D341Med (cell line): ENCODE measurements around the gene TCF4.

Experiments
- DNase-seq: peaks from one replicate; pipeline ENCODE4 v3.0.0; 2012; ENCODE audit warnings: low spot score

The TCF4 gene

GRCh38 chr18:55256226-55256928, 331.6 kb downstream of the TCF4 start:
- no peak for DNase-seq

- DNase-seq: no peak
Observed at GRCh38 chr18:55253814-55254213, 334.2 kb downstream of the TCF4 start.

DNA sequence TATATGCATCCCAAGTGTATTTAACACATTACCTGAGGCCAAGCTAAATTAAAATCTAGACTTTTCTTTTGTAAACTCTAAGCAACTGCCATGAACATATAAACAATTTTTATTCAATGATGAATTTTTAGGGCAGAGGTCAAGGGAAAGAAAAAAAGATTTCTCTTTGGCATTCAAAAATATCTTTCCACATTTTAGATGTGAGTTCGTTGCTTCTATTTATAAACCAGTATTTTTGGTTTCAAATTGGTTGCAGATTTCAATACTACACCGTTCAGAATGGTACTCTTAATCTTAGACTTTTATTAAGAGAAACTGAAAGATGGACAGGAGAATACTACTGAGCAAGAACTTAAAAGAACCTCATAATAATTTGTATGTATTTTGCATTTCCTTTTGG, 335.1 kb downstream of the TCF4 start:
- DNase-seq: no peak

GRCh38 chr18:55252053-55252675, 335.8 kb downstream of the TCF4 start:
- no peak for DNase-seq

DNA sequence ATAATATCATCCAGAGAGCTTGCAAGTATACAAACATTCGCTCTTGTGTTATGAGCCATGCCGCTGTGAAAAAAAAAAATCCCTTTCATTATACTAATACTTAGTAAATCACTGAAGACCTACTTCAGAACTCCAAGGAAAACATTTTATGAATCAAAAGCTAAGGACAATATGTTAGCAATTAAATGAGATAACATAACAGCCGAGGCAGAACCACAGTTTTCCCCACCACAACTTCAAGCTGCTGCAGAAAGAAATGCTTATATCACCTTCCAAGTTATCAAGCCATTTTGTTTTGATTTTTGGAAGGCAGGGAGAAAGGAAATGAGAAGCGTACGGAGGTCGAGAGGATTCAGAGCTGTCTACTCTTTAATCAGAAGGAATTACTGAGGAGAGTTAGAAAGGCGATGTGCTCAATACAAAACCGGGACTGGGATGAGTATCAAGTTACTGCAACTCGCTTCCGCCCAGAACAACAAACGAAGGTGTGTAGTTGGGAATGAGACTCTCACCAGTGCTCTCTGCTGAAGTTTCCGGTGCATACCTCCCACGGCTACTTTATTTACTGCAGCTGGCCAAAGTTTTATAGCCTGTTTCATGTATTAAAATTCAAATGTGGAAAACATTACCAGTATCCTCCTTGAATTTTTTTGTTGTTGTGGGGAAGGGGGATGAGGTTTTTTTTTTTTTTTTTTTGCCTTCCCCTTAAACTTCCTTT, 336.6 kb downstream of the TCF4 start:
- no peak for DNase-seq

- DNase-seq: no peak
Observed at GRCh38 chr18:55250768-55251173, 337.2 kb downstream of the TCF4 start.

DNA sequence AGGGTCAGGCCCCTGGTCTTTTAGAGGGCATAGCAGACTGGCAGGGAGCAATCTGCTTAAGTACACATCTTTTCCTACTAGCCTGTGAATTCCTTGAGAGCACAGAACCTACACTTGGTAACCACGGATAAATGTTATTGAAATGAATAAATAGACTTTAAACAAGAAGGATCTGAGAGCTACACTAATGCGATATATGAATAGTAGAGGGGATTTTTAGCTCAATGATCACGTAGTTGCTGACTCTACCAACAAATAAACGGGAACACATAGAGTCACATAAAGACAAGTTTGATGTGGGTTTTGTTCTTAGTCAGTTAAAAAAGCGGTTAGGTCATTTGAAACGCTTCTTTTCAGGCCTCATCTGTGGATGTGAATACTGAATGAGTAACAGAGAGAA, 338.4 kb downstream of the TCF4 start:
- no peak for DNase-seq

DNA sequence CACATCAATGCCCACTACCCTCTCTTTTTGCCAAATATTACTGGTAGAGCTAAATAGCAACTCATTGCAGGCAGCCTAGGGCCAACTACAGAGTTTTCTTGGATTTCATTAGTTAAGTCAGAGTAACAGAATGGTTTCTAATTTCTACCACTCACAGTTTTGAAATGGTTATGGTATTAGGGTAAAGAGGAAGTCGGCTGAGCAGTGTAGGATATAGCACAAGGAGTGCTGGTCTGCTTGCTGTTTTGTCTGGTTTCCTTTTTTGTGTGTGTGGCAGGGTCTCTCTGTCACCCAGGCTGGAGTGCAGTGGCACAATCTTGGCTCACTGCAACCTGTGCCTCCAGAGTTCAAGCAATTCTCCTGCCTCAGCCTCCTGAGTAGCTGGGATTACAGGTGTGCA, 339.5 kb downstream of the TCF4 start:
- no peak for DNase-seq

GRCh38 chr18:55247032-55247431, 341.0 kb downstream of the TCF4 start:
- no peak for DNase-seq

GRCh38 chr18:55246278-55246677, 341.7 kb downstream of the TCF4 start:
- DNase-seq: no peak

GRCh38 chr18:55245211-55245614, 342.8 kb downstream of the TCF4 start:
- no peak for DNase-seq

- DNase-seq: no peak
Observed at GRCh38 chr18:55244546-55244945, 343.4 kb downstream of the TCF4 start.

GRCh38 chr18:55243857-55244256, 344.1 kb downstream of the TCF4 start:
- peak; percentile 52 for DNase-seq

GRCh38 chr18:55243255-55243654, 344.7 kb downstream of the TCF4 start:
- DNase-seq: no peak

DNA sequence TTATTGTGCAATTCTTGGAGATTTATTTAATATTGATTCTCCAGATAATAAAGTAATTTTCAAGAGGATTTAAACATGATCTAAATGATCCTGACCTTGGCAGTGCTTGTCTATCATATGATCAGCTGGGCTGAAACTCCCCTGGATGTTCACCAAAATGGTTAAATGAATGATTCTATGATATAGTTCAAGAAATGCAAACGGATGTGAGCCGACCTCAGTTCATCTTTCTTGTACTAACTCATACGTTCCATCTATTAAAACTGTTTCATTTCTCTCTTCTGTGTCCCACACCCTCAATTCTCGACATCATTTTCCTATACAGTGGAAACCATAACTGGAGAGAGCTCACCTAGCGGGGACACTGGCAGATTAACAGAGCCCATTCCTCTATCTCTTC, 347.0 kb downstream of the TCF4 start:
- DNase-seq: no peak

DNA sequence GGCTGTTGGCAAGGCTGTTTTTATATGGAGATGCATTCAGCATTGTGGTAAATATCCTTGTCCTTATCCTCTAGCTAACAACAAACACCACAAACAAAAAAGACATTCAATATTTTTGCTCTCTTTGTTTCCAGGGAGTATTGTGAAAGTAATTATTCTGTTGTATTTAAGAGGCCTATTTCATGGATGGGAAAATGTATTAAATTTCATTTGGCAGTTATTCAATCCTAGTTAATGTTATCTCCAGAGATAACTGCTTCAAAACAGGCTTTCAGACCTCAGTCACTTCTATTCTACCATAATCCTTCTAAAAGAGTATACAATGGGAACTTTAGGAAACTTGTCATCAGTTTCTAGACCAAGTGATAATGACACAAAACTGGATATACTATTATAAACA, 348.3 kb downstream of the TCF4 start:
- DNase-seq: no peak

DNA sequence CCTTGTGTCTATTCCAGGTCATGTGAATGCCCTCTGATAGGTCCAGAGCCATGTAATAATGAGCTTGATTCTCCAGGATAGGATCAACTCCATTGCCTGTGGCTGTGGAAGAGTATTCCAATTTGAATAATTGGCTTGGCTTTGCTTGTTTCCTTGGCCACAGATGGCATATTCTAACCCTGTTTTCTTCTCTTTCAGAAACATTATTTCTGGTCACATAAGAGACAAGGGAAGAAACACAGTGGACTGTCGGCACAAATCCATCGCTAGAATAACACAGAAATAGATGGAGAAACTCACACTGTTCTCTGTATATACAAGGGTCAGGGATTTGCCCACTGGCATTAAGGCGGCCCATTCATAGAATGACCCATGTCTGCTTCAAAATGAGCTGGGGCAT, 350.3 kb downstream of the TCF4 start:
- no peak for DNase-seq

- DNase-seq: no peak
Observed at GRCh38 chr18:55236150-55236931, 351.7 kb downstream of the TCF4 start.

- DNase-seq: no peak
Observed at GRCh38 chr18:55235094-55235461, 352.9 kb downstream of the TCF4 start.

- DNase-seq: peak; percentile 85
Observed at GRCh38 chr18:55234366-55235093, 353.5 kb downstream of the TCF4 start.

GRCh38 chr18:55233857-55234256, 354.1 kb downstream of the TCF4 start:
- no peak for DNase-seq

DNA sequence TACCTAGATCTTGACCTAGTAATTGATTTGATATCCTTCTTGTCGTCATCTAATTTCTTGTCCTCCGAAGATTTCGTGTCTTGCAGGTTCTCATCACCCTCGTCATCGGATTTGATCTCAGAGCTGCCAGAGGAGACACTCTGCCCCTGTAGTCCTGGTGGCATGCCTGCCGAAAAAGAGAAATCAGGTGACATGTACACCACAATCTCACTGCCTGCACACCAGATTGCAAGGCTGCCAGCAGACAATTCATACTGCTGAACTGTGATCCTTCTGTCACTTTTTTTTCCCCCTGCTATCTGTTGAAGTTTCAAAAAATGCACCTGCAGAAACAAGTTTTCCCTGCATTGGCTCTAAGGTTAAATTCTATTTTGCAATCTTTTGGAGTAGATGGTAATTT, 355.5 kb downstream of the TCF4 start:
- no peak for DNase-seq
